ENCODE data around the gene WDR81. TPM values are rescaled to one million over a fixed set of nuclear protein-coding genes. Genes with fewer than 3 reads are reported as not detected.

The WDR81 gene
- total and polyA plus RNA-seq, 10 of the 15 experiments (the other 5 are each of a cell fraction or from before 2014, with no cell fraction given), result 0.13 to 22.4 (median 7.3) TPM; not detected in 1

DNA sequence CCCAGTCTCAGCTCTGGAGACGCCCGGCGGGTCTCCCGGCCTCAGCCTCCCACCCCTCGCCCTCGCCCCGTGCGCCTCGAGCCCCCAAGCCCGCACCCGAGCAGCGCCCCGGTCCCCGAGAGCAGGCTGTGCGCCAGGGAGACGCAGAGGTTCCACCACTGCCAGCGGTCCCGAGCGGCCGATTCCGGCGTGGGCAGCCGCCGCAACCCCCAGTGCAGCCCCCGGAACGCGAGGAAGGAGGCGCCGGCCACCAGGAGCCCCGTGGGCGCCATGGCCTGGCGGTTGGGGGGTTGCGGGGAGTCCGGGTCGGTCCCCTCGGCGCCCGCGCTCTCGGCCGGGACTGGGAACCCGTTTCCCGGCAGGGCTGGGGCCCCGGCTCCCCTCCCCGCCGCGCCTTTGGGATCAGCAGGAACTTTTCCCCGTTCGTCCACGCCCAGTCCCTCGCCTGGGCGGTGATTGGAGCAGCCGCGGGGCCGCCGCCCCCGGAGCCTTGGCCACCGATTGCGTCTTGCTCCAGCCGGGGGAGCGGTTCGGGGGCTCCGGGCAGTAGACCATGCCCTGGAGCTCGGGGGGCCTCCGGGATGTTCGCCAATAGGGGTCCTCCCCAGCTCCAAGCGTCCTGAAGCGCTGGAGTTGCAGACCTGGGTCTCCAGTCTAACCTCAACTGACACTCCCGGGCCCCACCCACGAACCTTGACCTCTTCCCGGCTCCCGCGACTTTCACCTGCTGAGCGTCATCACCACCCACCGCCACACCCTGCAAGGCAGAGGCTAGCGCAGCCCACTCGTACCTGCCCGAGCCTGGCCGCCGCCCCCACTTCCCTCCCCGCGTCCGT, 14.3 kb upstream of the WDR81 start, which contains the start of gene TLCD2 (continued):
- TF ChIP-seq SUPT20H (IDR thresholded peaks at IDR 0.05; ENCODE audit: borderline replicate concordance, control insufficient read depth, low read depth, low read length), result no peak
- TF ChIP-seq SREBF1 (IDR thresholded peaks at IDR 0.05; ENCODE audit: low read length), result no peak
- no peak for TF ChIP-seq SKIL (IDR thresholded peaks at IDR 0.05; ENCODE audit: low read depth, poor library complexity, severe bottlenecking)
- TF ChIP-seq MAX (IDR thresholded peaks at IDR 0.05; ENCODE audit: low read depth, low read length), result no peak

- SMC1A ChIA-PET (ENCODE audit: uncharacterized antibody, unreplicated experiment), result no interaction called here
- Histone ChIP-seq H2AFZ (ENCODE audit: control insufficient read depth, low read depth, low read length) (no peak overlapping the region), H3K27ac (ENCODE audit: control insufficient read depth, insufficient read depth) (no peak overlapping the region), H3K79me2 (ENCODE audit: control insufficient read depth, insufficient read depth, low read length) (no peaks in the 10 kb centered on the region), H3K4me2 (ENCODE audit: control insufficient read depth, insufficient read depth) (peak overlapping the region; percentile 82), H3K9me3 (replicated peaks; ENCODE audit: control insufficient read depth, insufficient read depth, low read length) (no peaks in the 10 kb centered on the region), H3K9ac (ENCODE audit: control insufficient read depth, insufficient read depth, low read length) (no peak overlapping the region), H3K4me1 (ENCODE audit: control insufficient read depth, insufficient read depth, low read length) (peaks cover 9% of the 10 kb centered on the region), H3K4me3 (peak overlapping the region; percentile 63; the same call in 1 of the 2 replicates), H3K27me3 (replicated peaks in 1 of 2; ENCODE audit: control insufficient read depth in 2 of 2, insufficient read depth in 2 of 2, low read length in 1 of 2) (peaks cover 0 to 5% of the 10 kb centered on the region in 2 experiments; a peak in 2 of 4 replicates), H4K20me1 (ENCODE audit: control insufficient read depth, insufficient read depth) (no peaks in the 10 kb centered on the region), H3K36me3 (ENCODE audit: control insufficient read depth in 2 of 2, insufficient read depth in 2 of 2, low read length in 1 of 2) (peaks cover 0 to 7% of the 10 kb centered on the region in 2 experiments; a peak in 2 of 4 replicates)
- TF ChIP-seq NR2C2 (IDR thresholded peaks at IDR 0.05; ENCODE audit: borderline replicate concordance, control insufficient read depth, insufficient read length, low read depth) (no peak), POLR2A (IDR thresholded peaks at IDR 0.05; ENCODE audit: low read depth, low read length) (peak; percentile 5; the same call in 1 of the 2 replicates)
- BruUV-seq (replicated peaks), result no TSS peak
- RAD21 ChIA-PET (ENCODE audit: unreplicated experiment), result no interaction called here
- CTCF ChIA-PET, result no interaction called here
- intact Hi-C loops (cut with micrococcal nuclease; ENCODE audit: unreplicated experiment) (no loop called here), in situ Hi-C loops (cut with MboI) (no loop called here)
- no peak for FAIRE-seq
- POLR2A ChIA-PET, result no interaction called here
- WGBS (ENCODE audit: insufficient coverage, insufficient replicate concordance, low lambda C conversion rate, missing lambda C conversion rate), result 60% methylated on average over 11 of the region's 14 CpGs
- DNase-seq (ENCODE audit: low read depth, low spot score), result no peak
- ATAC-seq, result no peak
These were observed 13.5 kb upstream of the WDR81 start for GRCh38 chr17:1710807-1711553.

Measured in GM12878 (cell line).